GM12892 (cell line): ENCODE measurements around the gene FCN1.

Source experiments
- POLR2A ChIP-seq: IDR thresholded peaks from 2 replicates; pipeline ENCODE4 v1.6.1; 2011; ENCODE audit warnings: low read depth, low read length, control low read depth
- POLR2AphosphoS5 ChIP-seq: IDR thresholded peaks from 2 replicates; pipeline ENCODE4 v1.6.1; 2011; ENCODE audit warnings: low read depth, low read length, control low read depth

GRCh38 chr9:134895908-134896833 lies 21.5 kb downstream of the FCN1 start:
- TF ChIP-seq POLR2AphosphoS5 (no peak), POLR2A (no peak)
